Measurements from ENCODE around the gene PCDHGA5.
"Not testable (repeated sequence)": the region's sequence is repeated elsewhere in the genome, so short reads cannot be mapped to it uniquely, and the experiment has no call there.

PCDHGA5 gene

GRCh38 chr5:141387557-141388311, 23.8 kb downstream of the PCDHGA5 start, which contains the start of gene PCDHGB4:
Gene PCDHGB4 (plus strand): TSS chr5:141387698. CDS start chr5:141387885, 187 bp downstream.
- not testable (repeated sequence) for DNase-seq (ENCODE audit: low spot score)

- no peak for DNase-seq (ENCODE audit: low spot score)
Observed at GRCh38 chr5:141388661-141389060, 24.7 kb downstream of the PCDHGA5 start.

- no peak for DNase-seq (ENCODE audit: low spot score)
Observed at GRCh38 chr5:141389153-141390042, 25.4 kb downstream of the PCDHGA5 start.

GRCh38 chr5:141392429-141393198, 28.7 kb downstream of the PCDHGA5 start, which contains the start of gene PCDHGA8:
Gene PCDHGA8 (plus strand): TSS chr5:141392633. CDS start chr5:141392814, 181 bp downstream.
- no peak for DNase-seq (ENCODE audit: low spot score)

- DNase-seq (ENCODE audit: low spot score) = no peak
Observed at GRCh38 chr5:141393267-141393666, 29.3 kb downstream of the PCDHGA5 start.

- DNase-seq (ENCODE audit: low spot score) = not testable (repeated sequence)
Observed at GRCh38 chr5:141394401-141395187, 30.6 kb downstream of the PCDHGA5 start.

GRCh38 chr5:141397756-141398551, 34.0 kb downstream of the PCDHGA5 start, which contains the start of gene PCDHGB5:
Gene PCDHGB5 (plus strand): TSS chr5:141397947. CDS start chr5:141398128, 181 bp downstream.
- DNase-seq (ENCODE audit: low spot score) = not testable (repeated sequence)

GRCh38 chr5:141398608-141399007, 34.6 kb downstream of the PCDHGA5 start:
- no peak for DNase-seq (ENCODE audit: low spot score)

- no peak for DNase-seq (ENCODE audit: low spot score)
Observed at GRCh38 chr5:141399555-141400258, 35.7 kb downstream of the PCDHGA5 start.

GRCh38 chr5:141402553-141403243, 38.7 kb downstream of the PCDHGA5 start, which contains the start of gene PCDHGA9:
Gene PCDHGA9 (plus strand): TSS chr5:141402778. CDS start chr5:141402953, 175 bp downstream.
- no peak for DNase-seq (ENCODE audit: low spot score)

GRCh38 chr5:141403387-141403786, 39.4 kb downstream of the PCDHGA5 start:
- DNase-seq (ENCODE audit: low spot score) = no peak

- not testable (repeated sequence) for DNase-seq (ENCODE audit: low spot score)
Observed at GRCh38 chr5:141407790-141408505, 44.0 kb downstream of the PCDHGA5 start, which contains the start of gene PCDHGB6. Gene PCDHGB6 (plus strand): TSS chr5:141408021. CDS start chr5:141408203, 182 bp downstream.

GRCh38 chr5:141409598-141410306, 45.8 kb downstream of the PCDHGA5 start:
- no peak for DNase-seq (ENCODE audit: low spot score)

- no peak for DNase-seq (ENCODE audit: low spot score)
Observed at GRCh38 chr5:141411575-141411974, 47.6 kb downstream of the PCDHGA5 start.

- peak; percentile 9 for DNase-seq (ENCODE audit: low spot score)
Observed at GRCh38 chr5:141412854-141413539, 49.0 kb downstream of the PCDHGA5 start, which contains the start of gene PCDHGA10. Gene PCDHGA10 (plus strand): TSS chr5:141412987. CDS start chr5:141413176, 189 bp downstream.

- DNase-seq (ENCODE audit: low spot score) = no peak
Observed at GRCh38 chr5:141413540-141414069, 49.6 kb downstream of the PCDHGA5 start.

Data from hematopoietic multipotent progenitor cell treated with erythropoietin and hydrocortisone succinate and interleukin-3 and kit ligand, for 15 days (in vitro differentiated cells).